Measurements from ENCODE around the gene SLFN11.
"Not testable (repeated sequence)": the region's sequence is repeated elsewhere in the genome, so short reads cannot be mapped to it uniquely, and the experiment has no call there.

Gene SLFN11

GRCh38 chr17:35359398-35359797 is 14.0 kb downstream of the SLFN11 start:
- no peak for DNase-seq (ENCODE audit: low spot score)

- DNase-seq (ENCODE audit: low spot score), result no peak
Measured at GRCh38 chr17:35352284-35352683, 21.1 kb downstream of the SLFN11 start.

- no peak for DNase-seq (ENCODE audit: low spot score)
Measured at GRCh38 chr17:35350493-35350892, 22.9 kb downstream of the SLFN11 start.

- DNase-seq (ENCODE audit: low spot score), result peak; percentile 66
Measured at GRCh38 chr17:35345926-35346771, 27.3 kb downstream of the SLFN11 start.

- no peak for DNase-seq (ENCODE audit: low spot score)
Measured at GRCh38 chr17:35345445-35345925, 27.9 kb downstream of the SLFN11 start.

- DNase-seq (ENCODE audit: low spot score), result no peak
Measured at GRCh38 chr17:35344262-35344661, 29.2 kb downstream of the SLFN11 start.

GRCh38 chr17:35342276-35342675 is 31.1 kb downstream of the SLFN11 start:
- DNase-seq (ENCODE audit: low spot score), result no peak

GRCh38 chr17:35341411-35341992 is 31.9 kb downstream of the SLFN11 start:
- no peak for DNase-seq (ENCODE audit: low spot score)

GRCh38 chr17:35338230-35338629 is 35.2 kb downstream of the SLFN11 start:
- DNase-seq (ENCODE audit: low spot score), result no peak

GRCh38 chr17:35337364-35337763 is 36.1 kb downstream of the SLFN11 start:
- no peak for DNase-seq (ENCODE audit: low spot score)

GRCh38 chr17:35333578-35333977 is 39.8 kb downstream of the SLFN11 start:
- DNase-seq (ENCODE audit: low spot score), result not testable (repeated sequence)

GRCh38 chr17:35322749-35323148 is 50.7 kb downstream of the SLFN11 start:
- no peak for DNase-seq (ENCODE audit: low spot score)

GRCh38 chr17:35315971-35316370 is 57.5 kb downstream of the SLFN11 start:
- DNase-seq (ENCODE audit: low spot score), result no peak

- peak; percentile 80 for DNase-seq (ENCODE audit: low spot score)
Measured at GRCh38 chr17:35315283-35315682, 58.1 kb downstream of the SLFN11 start.

GRCh38 chr17:35314415-35315216 is 58.8 kb downstream of the SLFN11 start:
- no peak for DNase-seq (ENCODE audit: low spot score)

GRCh38 chr17:35313875-35314409 is 59.5 kb downstream of the SLFN11 start:
- DNase-seq (ENCODE audit: low spot score), result peak; percentile 5

GRCh38 chr17:35312790-35313711 is 60.4 kb downstream of the SLFN11 start:
- peak; percentile 68 for DNase-seq (ENCODE audit: low spot score)

GRCh38 chr17:35312346-35312745 is 61.1 kb downstream of the SLFN11 start:
- no peak for DNase-seq (ENCODE audit: low spot score)

GRCh38 chr17:35309345-35309744 is 64.1 kb downstream of the SLFN11 start:
- not testable (repeated sequence) for DNase-seq (ENCODE audit: low spot score)

Data from AG08395 (cell line).